GM12878 (cell line): ENCODE results near the gene DDX51. TPM values are rescaled to one million over a fixed set of nuclear protein-coding genes. Genes with fewer than 3 reads are reported as not detected.

ENCODE experiments used
- ATAC-seq: fragments of 200-7000 bp; cut with Tn5 transposase; 3 replicates; pipeline ENCODE4 v1.9.1; 2020; ENCODE audit warnings: mild to moderate bottlenecking, moderate library complexity
- BruUV-seq: library from RNA; stranded (reverse); fragments of 400-500 nt; replicated peaks from 2 replicates; lab custom pipeline; 2021; lab: Mats Ljungman, UMichigan
- CTCF ChIA-PET: fragments of 300-600 bp; sonication (Branson Sonifier 250); formaldehyde crosslinking; extraction: SDS; loops from one replicate; lab custom pipeline; 2021; ENCODE audit warnings: inconsistent platforms; lab: Yijun Ruan, JAX
- POLR2A ChIA-PET: fragments of 350-600 bp; formaldehyde crosslinking; extraction: SDS; loops from one replicate; lab custom pipeline; 2021; ENCODE audit warnings: inconsistent platforms; lab: Charles Lee
- RAD21 ChIA-PET: fragments of 300-600 bp; sonication (Branson Sonifier 250); formaldehyde crosslinking; loops from one replicate; lab custom pipeline; 2023; ENCODE audit warnings: antibody characterized with exemption; ENCODE audit not compliant: unreplicated experiment; lab: Charles Lee
- SMC1A ChIA-PET: fragments of 300-600 bp; sonication (Branson Sonifier 250); formaldehyde crosslinking; loops from one replicate; lab custom pipeline; 2023; ENCODE audit not compliant: unreplicated experiment, uncharacterized antibody; lab: Charles Lee
- DNase-seq: peaks from one replicate; pipeline ENCODE4 v3.0.0-alpha.2; 2011; ENCODE audit warnings: low read depth, low spot score
- FAIRE-seq: peaks from 3 replicates; lab custom pipeline; 2011; peaks lifted over from hg19 to GRCh38; lab: Jason Lieb, UNC
- H2AFZ ChIP-seq: 2 replicates; pipeline ENCODE4 v1.6.0; 2011; ENCODE audit warnings: low read depth, low read length, control low read depth; ENCODE audit not compliant: control insufficient read depth
- H3K27ac ChIP-seq: 2 replicates; pipeline ENCODE4 v1.5.1; 2011; ENCODE audit warnings: control low read depth; ENCODE audit not compliant: control insufficient read depth, insufficient read depth
- H3K27me3 ChIP-seq, 2 experiments: replicated peaks in 1 of 2; 2 replicates each; pipeline versions ENCODE4 v1.6.0 to v1.6.1; 2011; ENCODE audit warnings: low read length in 1 of 2; ENCODE audit not compliant: control insufficient read depth in 2 of 2, insufficient read depth in 2 of 2
- H3K36me3 ChIP-seq, 2 experiments: 2 replicates each; pipeline ENCODE4 v1.5.1; 2011; ENCODE audit warnings: low read length in 1 of 2; ENCODE audit not compliant: control insufficient read depth in 2 of 2, insufficient read depth in 2 of 2
- H3K4me1 ChIP-seq: 2 replicates; pipeline ENCODE4 v1.6.1; 2011; ENCODE audit warnings: mild to moderate bottlenecking, low read length, moderate library complexity, mixed read lengths; ENCODE audit not compliant: control insufficient read depth, insufficient read depth
- H3K4me2 ChIP-seq: 2 replicates; pipeline ENCODE4 v1.6.0; 2011; ENCODE audit warnings: control low read depth; ENCODE audit not compliant: control insufficient read depth, insufficient read depth
- H3K4me3 ChIP-seq: fragments of 200-600 bp; sonication (generic); 2 replicates; pipeline ENCODE4 v1.5.1; 2016
- H3K79me2 ChIP-seq: 2 replicates; pipeline ENCODE4 v1.6.0; 2011; ENCODE audit warnings: low read length; ENCODE audit not compliant: control insufficient read depth, insufficient read depth
- H3K9ac ChIP-seq: 2 replicates; pipeline ENCODE4 v1.8.0; 2011; ENCODE audit warnings: low read length, control low read depth, mixed read lengths; ENCODE audit not compliant: control insufficient read depth, insufficient read depth
- H3K9me3 ChIP-seq: replicated peaks from 3 replicates; pipeline ENCODE4 v1.5.1; 2011; ENCODE audit warnings: mild to moderate bottlenecking, low read length; ENCODE audit not compliant: control insufficient read depth, insufficient read depth
- H4K20me1 ChIP-seq: 2 replicates; pipeline ENCODE4 v1.6.0; 2011; ENCODE audit not compliant: control insufficient read depth, insufficient read depth
- BCL11A ChIP-seq: IDR thresholded peaks from 2 replicates; pipeline ENCODE4 v1.6.1; 2011; ENCODE audit warnings: low read depth, low read length
- GABPA ChIP-seq: IDR thresholded peaks from 2 replicates; pipeline ENCODE4 v1.6.1; 2014; ENCODE audit warnings: antibody characterized with exemption, low read depth, mild to moderate bottlenecking, inconsistent platforms
- IKZF1 ChIP-seq: fragments of 450-650 bp; conservative IDR thresholded peaks from 2 replicates; pipeline ENCODE4 v1.6.1; 2017; ENCODE audit warnings: antibody characterized with exemption, mild to moderate bottlenecking
- IKZF2 ChIP-seq, 2 experiments: fragments of 450-650 bp; IDR thresholded peaks; 2 replicates each; pipeline ENCODE4 v1.6.1; 2017; ENCODE audit warnings: mild to moderate bottlenecking in 2 of 2, moderate library complexity in 2 of 2
- MEF2B ChIP-seq: fragments of 450-650 bp; IDR thresholded peaks from 2 replicates; pipeline ENCODE4 v1.6.1; 2018; ENCODE audit warnings: mild to moderate bottlenecking, moderate library complexity; ENCODE audit not compliant: partially characterized antibody, poor library complexity, severe bottlenecking
- NR2C1 ChIP-seq: fragments of 450-650 bp; IDR thresholded peaks from 2 replicates; pipeline ENCODE4 v1.6.1; 2017; ENCODE audit warnings: antibody characterized with exemption, mild to moderate bottlenecking, moderate library complexity
- POLR2A ChIP-seq: IDR thresholded peaks from 2 replicates; pipeline ENCODE4 v1.6.1; 2011; ENCODE audit warnings: low read depth, mild to moderate bottlenecking, low read length
- SIX5 ChIP-seq: IDR thresholded peaks from 2 replicates; pipeline ENCODE4 v1.6.1; 2011; ENCODE audit warnings: mild to moderate bottlenecking, low read depth, low read length, moderate library complexity; ENCODE audit not compliant: severe bottlenecking
- SPI1 ChIP-seq: IDR thresholded peaks from 2 replicates; pipeline ENCODE4 v1.6.1; 2011; ENCODE audit warnings: low read depth, mild to moderate bottlenecking, low read length, moderate library complexity, borderline replicate concordance; ENCODE audit not compliant: insufficient read depth
- WGBS: methylation state at CpG from one replicate; pipeline ENCODE4 v1.1.6; 2016; ENCODE audit warnings: low lambda C conversion rate; ENCODE audit not compliant: insufficient replicate concordance, insufficient coverage; ENCODE audit errors: missing lambda C conversion rate; 5-methylcytosine and 5-hydroxymethylcytosine counted together
- in situ Hi-C: fragments of 300-500 bp; cut with MboI; formaldehyde crosslinking; loops from 9 replicates; pipeline ENCODE4 v1.14.3; 2018; ENCODE audit warnings: mixed read lengths
- intact Hi-C: fragments of 100-400 bp; cut with micrococcal nuclease; formaldehyde crosslinking; loops from one replicate; pipeline ENCODE4 v1.14.2; 2022; ENCODE audit not compliant: unreplicated experiment
- polyA plus RNA-seq, 11 experiments: library from polyadenylated mRNA; depleted of rRNA in 4 of 11; unstranded in 6 of 11; stranded (reverse) in 5 of 11; fragments of >200 nt; fragmentation: Nextera tagmentation in 4 of 11; fragmentation: Illumina TruSeq in 1 of 11; extraction: Ambion mirVana in 4 of 11; extraction: Trizol in 1 of 11; gene quantifications; 1 replicate in 1 of 11; 2 replicates in 10 of 11; pipeline versions ENCODE4 v1.2.1 to v1.2.3, GENCODE V29; 2011 to 2016; ENCODE audit warnings: inconsistent platforms in 2 of 11, missing spikeins in 2 of 11, low read depth in 1 of 11
- total RNA-seq, 4 experiments: library from RNA; depleted of rRNA in 3 of 4; stranded (reverse); fragments of >200 nt in 3 of 4; fragmentation: Illumina TruSeq in 1 of 4; extraction: Trizol in 1 of 4; gene quantifications; 2 replicates each; pipeline versions ENCODE4 v1.2.1 to v1.2.3, GENCODE V29; 2013 to 2021
- TF ChIP-seq, protein P1 (sequence below), 3 experiments: IDR thresholded peaks in 2 of 3; conservative IDR thresholded peaks in 1 of 3; 2 replicates each; pipeline ENCODE4 v1.5.1; 2011; ENCODE audit warnings: low read depth in 3 of 3, low read length in 3 of 3, mild to moderate bottlenecking in 3 of 3, control low read depth in 2 of 3, moderate library complexity in 2 of 3, inconsistent platforms in 1 of 3, mixed read lengths in 1 of 3; ENCODE audit not compliant: control insufficient read depth in 2 of 3, insufficient read depth in 1 of 3; ENCODE audit errors: extremely low read depth in 1 of 3

Gene DDX51
- total and polyA plus RNA-seq, 10 of the 15 experiments (the other 5 are each of a cell fraction or from before 2014, with no cell fraction given) = 0.97 to 29.1 (median 9.8) TPM

DNA sequence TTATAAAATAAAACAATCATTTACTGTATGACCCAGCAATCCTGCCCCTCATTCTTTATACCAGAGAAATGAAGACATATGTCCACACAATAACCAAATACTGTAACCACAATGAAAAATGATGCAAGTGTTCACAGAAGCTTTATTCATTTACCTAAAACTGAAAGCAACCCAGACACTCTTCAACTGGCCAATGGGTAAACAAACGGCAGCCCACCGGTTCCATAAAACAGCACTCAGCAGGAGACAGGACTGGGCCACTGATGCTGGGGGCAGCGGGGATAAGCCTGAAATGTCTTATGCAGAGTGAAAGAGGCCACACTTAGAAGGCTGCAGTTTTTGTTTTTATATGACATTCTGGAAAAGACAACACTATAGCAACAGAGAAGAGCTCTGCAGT is 15.1 kb downstream of the DDX51 start (continued):
- TF ChIP-seq BCL11A = no peak
- no peak for TF ChIP-seq IKZF2 (IDR thresholded peaks at IDR 0.05)
- TF ChIP-seq MEF2B = no peak
- TF ChIP-seq SPI1 = no peak
- TF ChIP-seq, all 136 proteins: peak for 0

DNA sequence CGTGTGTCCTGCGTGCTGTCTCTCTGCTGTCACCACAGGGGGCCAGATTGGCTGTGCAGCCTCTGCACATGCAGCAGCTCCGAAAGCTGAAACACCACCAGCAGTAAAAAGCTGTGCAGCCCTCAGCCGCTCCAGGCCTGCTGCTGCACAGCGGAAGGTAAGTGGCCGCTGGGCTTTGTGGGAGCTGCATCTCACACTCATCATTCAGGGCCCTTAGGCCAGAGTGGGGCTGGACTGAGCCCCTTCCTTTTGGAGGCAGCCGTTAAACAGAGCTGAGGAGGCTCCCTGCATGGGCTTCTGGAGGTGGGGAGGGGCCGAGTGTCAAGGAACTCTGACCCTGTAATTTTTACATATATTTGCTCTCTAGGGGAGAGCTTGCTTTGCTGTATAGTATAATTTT is 17.1 kb downstream of the DDX51 start:
- Histone ChIP-seq H3K4me2 (no peak overlapping the region), H3K9ac (no peak overlapping the region), H3K27ac (no peak overlapping the region), H3K4me1 (no peaks in the 10 kb centered on the region), H3K4me3 (no peak overlapping the region), H3K27me3 (no peaks in the 10 kb centered on the region), H3K36me3 (peaks cover 4 to 6% of the 10 kb centered on the region in 2 experiments; a peak in 3 of 4 replicates), H3K9me3 (peaks cover 1% of the 10 kb centered on the region; the same call in 2 of the 3 replicates), H3K79me2 (no peaks in the 10 kb centered on the region), H2AFZ (no peak overlapping the region), H4K20me1 (no peaks in the 10 kb centered on the region)
- intact Hi-C loops (no loop called here), in situ Hi-C loops (no loop called here)
- FAIRE-seq = no peak
- ChIA-PET POLR2A (interaction anchor here (0.5 kb wide), 1 partner anchor 199 kb away, joined by 7 read pairs; no protein-coding TSS in a partner anchor), SMC1A (no interaction called here), CTCF (no interaction called here), RAD21 (no interaction called here)
- no peak for ATAC-seq
- WGBS = over 99% methylated on average over 8 of the region's 8 CpGs
- DNase-seq = no peak
- no TSS peak for BruUV-seq
- no peak for TF ChIP-seq NR2C1
- TF ChIP-seq, protein P1, sequence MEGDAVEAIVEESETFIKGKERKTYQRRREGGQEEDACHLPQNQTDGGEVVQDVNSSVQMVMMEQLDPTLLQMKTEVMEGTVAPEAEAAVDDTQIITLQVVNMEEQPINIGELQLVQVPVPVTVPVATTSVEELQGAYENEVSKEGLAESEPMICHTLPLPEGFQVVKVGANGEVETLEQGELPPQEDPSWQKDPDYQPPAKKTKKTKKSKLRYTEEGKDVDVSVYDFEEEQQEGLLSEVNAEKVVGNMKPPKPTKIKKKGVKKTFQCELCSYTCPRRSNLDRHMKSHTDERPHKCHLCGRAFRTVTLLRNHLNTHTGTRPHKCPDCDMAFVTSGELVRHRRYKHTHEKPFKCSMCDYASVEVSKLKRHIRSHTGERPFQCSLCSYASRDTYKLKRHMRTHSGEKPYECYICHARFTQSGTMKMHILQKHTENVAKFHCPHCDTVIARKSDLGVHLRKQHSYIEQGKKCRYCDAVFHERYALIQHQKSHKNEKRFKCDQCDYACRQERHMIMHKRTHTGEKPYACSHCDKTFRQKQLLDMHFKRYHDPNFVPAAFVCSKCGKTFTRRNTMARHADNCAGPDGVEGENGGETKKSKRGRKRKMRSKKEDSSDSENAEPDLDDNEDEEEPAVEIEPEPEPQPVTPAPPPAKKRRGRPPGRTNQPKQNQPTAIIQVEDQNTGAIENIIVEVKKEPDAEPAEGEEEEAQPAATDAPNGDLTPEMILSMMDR (IDR thresholded peaks at IDR 0.05 in 2 of 3, conservative IDR thresholded peaks at IDR 0.05 in 1 of 3; ENCODE audit: control insufficient read depth in 2 of 3, extremely low read depth in 1 of 3, insufficient read depth in 1 of 3, low read depth in 3 of 3, low read length in 3 of 3) = no peak
- no peak for TF ChIP-seq POLR2A
- no peak for TF ChIP-seq IKZF1
- no peak for TF ChIP-seq GABPA
- no peak for TF ChIP-seq SIX5
- TF ChIP-seq, all 136 proteins: peak for 0
